NCI-H128 (cell line): ENCODE measurements around the gene PLD1.

ENCODE experiments used
- DNase-seq: peaks from one replicate; lab custom pipeline; 2025; ENCODE audit not compliant: unreplicated experiment; lab: John Stamatoyannopoulos, UW

Gene PLD1

DNA sequence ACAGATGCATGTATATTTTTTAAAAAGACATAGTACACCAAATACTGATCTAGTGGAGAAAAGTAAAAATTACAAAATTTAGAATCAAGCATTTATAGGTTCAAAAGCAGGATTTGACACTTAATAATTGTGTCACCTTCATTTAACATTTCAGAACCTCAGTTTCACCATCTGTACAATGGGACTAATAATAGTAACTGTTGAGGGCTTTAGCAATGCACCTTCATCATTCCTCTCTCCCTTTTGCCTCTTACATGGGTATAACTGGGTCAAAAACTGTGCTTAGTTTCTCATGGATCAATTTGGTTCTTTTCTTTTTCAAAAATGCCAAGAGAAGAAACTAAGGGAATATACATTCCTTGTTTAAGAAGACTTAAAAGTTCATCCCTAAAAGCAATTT, 27.4 kb upstream of the PLD1 start:
- DNase-seq, result no peak

DNA sequence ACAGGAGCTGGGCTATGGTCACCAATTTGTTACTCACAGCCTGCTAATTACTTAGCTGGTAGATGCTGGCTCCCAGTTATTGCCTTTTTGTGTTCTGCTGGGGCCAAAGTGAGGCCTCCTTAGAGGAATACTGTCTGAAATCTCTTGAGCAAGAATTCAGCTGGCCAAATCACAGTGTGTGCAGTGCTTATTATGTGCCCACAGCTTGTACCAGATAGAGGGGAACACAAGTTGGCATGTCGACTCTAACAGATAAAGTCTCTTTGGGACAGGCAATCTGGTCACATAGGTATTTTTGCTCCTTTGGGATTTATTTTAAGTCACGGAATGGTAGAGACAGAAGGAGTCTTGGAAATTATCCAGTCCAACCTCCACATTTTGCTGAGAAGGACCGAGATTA, 26.6 kb upstream of the PLD1 start:
- DNase-seq, result no peak

DNA sequence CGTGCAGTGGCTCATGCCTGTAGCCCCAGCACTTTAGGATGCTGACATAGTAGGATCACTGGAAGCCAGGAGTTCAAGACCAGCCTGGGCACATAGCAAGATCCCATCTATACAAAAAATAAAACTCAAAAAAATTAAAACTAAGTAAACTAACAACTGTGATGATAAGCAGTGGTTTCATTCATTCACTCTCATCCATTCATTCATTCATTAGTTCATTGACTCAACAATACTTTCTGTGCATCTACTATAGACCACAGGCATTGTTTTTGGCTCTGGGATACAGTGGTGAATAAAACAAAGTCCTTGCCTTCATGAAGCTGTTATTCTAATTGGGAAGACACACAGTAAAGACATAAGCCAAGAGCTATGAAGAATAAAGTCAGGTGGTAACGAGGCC, 25.3 kb upstream of the PLD1 start:
- DNase-seq, result no peak

DNA sequence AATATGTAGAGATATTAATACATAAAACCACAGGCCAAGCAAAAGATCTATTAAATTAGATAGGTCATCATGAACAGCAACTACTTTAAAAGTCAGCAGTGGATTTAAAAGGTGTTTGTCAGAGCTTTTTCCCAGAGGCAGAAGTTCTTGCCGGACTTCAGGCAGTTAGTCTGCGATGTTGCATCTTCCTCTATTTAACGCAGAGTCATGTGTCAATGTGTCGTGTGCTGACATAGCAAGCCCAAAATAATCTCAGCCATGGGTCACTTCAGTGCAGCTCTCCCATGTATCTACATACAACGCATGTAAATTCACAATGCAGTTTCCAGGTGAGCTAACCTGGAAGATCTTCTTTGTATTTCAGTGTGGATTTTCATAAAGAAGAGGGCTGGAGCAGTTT, 24.8 kb upstream of the PLD1 start:
- no peak for DNase-seq

DNA sequence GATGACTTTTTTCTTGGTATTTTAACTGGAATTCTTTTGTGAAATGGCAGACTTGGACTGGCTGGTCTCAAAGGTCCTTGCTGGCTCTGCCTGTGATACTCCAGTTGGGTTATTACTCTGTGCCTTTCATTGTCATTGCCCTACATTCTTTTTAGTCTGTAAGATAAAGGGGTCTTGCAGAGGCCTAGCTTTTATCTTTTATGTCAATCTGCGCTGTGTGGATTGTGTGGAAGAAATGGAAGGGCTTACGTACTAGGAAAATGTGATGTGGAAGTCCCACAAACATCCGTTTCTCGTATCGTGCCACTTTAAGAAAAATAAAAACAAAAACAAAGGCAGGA, 24.1 kb upstream of the PLD1 start:
- DNase-seq, result no peak

DNA sequence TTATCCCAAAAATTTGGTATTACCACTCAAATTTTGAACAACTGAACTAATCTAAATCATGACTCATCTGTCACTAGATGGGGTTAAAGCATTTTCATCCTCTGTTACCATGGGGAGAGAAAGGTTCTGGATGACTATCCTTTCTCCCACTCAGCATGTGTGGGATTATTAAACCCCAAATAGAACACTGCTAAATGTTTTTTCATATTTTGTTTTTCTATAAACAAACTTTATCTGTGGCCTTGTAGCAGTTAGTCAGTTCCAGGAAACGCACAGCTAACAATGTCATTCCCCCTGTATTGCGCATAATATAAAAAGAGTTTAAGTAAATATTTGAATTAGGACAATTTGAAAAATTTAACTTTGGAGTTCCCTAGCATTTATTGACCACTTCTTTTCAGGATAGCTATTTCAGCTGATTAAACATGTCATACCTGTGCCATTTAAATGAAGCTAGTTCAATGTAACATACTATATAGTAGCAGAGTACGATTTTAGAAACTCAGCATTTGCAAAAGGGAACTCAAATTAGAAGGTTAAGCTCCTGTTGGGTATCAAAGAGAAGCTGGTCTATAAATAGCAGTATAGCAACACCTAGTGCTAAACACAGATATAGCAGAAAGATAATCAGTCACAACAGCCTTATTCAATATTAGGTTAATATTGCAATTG, 23.6 kb upstream of the PLD1 start:
- DNase-seq, result no peak

DNA sequence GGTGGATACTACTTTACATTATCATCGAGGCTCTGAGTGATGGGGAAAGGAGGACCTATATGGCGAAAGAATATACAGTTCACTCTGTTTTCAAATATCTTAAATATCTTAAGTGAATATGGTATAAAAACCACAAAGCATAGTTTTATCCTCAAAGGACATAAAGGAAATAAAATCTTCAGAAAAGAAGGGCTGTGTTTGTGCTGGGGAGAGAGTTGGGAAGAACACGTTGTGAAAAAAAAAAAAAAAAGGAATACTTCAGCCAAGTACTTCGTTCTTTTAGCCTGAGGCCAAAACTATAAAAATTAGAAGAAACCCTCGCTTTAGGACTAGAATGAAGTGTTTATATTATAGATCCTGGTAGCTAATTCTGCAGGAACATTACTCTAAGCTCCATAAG, 22.7 kb upstream of the PLD1 start:
- no peak for DNase-seq

DNA sequence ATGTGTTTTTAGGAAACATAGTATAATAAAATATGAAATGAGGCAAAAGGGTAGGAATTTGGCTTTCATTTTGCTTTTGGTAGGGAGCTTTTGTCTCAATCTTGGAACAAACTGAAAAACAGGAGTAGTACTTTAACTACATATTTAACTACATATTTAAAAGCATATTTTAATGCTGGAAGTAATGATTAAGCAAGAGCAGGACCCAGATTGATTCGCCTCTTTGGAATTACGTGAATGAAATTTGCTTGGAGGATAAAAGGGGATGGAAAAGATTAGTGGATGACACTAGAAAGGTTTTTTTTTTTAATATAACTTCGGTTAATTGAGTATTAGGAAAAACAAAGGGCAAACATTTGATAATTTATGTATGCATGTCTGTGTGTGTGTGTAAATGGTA, 21.7 kb upstream of the PLD1 start:
- no peak for DNase-seq

DNA sequence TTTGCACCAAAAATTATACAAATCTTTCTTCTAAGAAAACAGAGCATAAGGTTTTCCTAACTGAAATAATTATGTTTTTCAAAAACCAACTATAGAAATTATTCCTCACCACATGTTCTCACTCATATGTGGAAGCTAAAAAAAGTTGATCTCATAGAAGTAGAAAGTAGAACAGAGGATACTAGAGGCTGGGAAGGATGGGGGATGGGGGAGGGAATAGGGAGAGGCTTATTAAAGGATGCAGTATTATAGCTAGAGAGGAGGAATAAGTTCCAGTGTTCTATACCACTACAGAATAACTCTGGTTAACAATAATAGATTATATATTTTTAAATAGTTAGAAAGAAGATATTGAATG, 20.2 kb upstream of the PLD1 start:
- DNase-seq, result no peak

DNA sequence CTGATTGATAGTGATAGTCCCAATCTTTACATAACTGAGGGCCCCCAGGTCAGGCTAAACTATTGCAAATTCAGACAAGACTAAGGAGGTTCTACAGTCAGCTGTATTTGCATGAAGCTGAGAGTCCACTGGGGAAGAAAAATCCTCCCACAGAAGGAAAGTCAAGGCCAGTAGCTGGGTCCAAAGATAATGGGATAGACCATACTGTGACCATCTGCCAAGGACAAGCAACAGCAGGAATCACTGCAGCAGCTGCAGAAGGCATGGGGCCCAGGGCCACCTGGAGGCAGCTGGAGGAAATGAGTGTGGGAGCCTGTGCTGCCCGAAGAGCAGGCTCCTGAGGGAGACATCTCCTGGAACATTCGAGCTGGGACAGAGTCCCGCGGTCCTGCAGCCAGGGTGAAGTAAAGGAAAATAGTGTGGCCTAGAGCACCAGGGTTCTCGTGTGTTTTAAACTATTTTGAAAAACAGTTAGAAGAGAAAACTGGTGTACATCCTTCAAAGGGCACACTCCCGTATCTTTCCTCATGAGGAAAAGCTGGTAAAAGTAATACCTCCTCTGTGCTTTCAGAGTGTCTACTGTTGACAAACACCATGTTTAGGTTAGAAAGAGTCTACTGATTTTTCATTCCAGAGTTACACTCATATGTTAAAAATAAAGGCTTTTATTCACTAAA, 19.7 kb upstream of the PLD1 start:
- no peak for DNase-seq

DNA sequence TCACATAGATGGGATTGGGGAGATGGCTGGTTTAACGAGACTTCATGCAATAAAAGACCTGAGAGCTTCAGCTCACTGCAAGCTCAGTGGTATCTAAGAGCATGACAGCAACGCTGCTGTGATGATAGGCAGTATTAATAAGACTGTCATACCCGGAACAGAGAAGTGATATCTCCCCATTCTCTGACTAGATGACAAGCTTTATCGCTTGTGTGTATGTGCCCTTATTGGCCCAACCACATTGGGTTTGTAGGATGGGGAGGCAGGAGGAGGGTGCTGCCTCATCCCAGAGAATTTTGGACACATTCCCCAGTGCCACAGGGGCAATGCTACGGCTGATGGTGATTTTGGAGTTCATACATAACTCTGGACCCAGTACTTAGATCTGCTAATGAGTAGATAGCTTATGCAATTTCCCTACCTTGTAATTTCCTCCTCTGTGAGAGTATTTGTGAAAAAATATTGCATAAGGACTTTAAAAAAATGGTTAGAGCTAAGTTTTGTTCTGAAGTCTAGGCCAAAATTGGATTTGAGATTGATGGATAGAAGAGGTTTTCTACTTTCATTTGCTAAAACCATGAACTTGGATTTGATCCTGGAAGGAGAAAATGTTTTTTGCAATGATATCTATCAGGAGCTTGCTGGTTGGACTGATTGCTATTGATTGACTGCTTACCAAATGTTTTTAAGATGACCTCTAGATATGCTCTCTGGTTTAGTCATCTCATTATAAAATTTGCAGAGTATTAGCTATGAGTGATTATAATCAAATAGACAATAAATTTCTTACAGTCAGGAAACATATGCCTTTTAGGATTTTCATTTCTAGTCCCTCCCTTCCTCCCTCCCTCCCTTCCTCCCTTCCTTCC, 18.9 kb upstream of the PLD1 start:
- DNase-seq, result no peak

DNA sequence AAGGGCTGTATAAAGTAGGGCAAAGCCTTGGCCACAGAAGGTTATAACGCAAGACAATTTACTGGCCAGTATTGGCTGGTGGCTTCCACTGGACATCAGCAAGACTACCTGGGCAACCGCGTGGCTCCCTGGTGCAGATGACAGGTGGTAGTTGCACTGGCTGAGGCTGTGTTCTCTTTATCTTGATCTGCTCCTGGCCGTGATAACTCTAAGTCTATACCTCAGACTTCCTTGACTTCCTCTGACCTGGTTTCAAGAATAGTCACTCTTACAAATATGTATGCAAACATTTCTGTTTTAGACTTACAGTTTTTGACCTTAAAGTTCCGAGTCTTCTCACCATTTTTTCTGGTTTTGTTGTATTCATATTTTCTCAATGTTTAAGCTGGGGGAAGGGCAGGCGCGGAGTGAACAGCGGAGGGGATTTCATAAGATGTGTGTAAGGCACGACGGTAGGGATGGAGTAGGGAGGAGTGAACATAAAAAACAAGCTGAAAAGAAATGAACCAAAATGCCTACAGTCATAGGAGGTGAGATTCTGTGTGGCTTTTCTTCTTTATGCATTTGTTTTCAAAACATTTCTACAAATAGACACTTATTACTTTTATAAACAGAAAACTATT, 17.7 kb upstream of the PLD1 start:
- DNase-seq, result no peak

DNA sequence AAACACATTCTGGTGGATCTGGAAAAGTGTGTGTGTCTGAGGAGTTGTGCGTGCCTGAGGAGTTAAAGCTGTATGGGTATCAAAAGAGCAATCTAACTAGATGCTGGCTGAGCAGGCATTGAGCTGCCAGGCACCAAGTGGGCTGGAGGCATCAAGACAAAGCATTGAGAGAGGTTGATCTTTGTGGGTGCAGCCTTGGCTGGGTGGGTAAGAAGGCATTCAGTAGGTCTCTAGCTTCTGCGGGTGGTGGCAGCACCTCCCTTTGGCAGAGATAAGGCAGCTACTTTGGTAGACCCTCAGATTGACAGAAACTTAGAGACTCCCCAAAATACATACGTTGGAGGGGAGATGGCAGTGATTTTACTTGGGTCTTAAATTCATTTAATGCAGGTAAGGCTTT, 17.1 kb upstream of the PLD1 start:
- DNase-seq, result no peak

DNA sequence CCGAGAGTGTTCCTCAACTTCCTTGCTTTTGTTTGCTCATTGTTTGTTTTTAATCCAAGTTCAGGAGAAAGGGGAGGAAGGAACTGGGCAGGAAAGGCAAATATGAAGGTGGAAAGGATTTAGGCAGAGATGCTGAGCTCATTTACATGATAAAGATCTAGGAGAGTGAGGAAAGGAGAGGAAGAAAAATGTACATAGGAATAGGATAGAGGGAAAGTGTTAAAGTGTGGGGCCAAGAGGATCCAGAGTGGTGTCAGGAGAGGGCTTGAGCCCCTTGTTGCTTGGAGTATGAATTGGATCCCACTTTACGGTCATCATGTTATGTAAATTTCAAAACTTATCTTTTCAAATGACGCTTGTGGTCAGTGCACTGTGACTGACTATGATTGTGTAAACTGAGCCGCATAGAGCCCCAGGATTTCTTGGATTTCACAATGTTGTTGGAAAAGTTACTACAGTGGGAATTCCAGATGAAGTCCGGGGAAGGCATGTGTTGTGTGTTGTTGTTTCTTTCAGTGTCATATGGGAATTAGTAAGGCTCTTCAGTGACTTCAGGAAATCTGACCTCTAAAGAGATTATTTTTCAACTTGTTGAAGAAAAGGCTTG, 15.0 kb upstream of the PLD1 start:
- no peak for DNase-seq

DNA sequence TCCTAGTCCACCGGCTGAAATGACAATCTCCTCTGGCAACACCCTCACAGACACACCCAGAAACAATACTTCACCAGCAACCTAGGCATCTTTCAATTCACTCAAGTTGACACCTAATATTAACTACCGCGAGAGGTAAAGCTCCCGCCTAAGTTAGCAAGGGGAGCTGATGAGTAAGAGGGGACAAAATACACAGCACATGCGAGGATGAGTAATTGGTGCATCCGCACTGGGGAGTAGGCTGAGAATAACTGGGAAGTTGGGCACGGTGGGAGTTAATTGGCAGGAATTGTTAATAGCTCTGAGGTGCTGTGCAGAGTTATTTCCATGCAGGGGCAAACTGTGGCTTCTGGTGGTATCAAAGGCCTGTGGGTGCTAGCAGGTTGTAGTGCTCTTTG, 14.5 kb upstream of the PLD1 start:
- DNase-seq, result no peak

DNA sequence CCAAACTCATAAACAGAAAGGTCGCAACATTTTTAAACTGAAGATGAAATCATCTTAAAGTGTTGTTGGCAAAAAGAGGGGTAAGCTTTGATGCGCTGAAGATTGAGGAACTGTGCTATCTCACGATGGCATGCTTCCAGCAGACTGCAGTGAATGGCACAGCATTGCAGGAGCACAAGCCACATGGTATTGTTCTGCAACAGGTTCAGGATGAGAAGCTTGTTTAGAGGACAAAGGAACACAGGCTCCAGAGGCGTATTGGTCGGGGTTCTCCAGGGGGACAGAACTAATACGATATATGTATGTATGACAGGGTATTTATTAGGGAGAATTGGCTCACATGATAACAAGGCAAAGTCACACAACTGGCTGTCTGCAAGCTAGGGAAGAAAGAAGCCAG, 13.8 kb upstream of the PLD1 start:
- no peak for DNase-seq

DNA sequence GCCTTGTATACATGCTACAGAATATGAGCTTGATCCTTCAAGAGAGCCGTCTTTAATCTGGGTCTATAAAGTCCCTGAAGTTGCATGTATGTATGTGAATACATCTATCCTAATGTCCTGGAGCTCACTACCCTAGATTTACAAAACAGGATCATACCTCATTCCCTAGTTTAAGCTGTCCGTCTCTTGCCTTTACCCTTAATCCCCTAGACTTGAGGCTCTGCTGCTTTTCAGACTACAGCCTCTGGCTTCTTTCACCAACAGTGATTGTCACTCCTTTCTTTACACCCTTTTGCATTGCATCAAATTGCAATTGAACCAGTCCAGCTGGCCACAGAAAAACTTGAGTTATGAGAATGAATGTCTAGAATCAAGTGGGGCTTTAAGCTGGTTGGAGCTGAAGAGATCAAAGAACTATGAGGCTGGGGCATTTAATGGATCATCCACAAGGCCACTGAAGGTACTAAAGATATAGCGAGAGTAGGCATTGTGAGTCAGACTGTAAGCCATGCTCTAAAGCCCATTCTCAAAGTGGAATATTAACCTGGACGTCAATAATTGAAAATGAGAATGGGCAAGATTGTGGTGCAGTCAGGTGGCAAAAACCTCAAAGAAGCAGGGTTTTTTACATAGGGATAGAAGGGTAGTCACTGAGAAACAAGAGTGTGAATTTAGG, 12.3 kb upstream of the PLD1 start:
- DNase-seq, result no peak

DNA sequence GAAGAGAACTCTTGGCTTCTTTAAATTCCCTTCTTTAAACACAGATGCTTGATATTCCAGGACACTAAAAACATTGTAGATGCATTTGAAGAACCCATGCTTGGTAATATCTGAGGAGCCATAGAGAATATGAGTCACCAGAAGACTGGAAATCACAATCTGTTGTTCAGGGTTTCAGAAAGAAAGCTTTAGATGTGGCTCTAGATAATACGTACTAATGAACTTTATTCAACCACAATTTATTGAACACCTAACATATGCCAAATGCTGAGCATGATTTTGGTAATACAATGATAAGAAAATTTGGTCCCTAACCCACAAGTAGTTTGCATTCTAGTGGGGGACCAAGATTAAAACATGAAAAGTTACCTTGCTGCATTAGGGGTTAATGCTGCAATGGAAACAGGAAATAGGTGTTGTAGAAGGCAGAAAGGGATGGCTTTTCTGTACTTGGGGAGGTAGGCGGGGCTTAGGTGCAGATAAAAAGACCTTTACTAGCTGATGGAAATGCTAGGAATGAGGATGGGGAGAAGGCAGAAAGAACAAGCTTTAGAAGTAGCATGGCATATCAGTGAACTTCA, 11.6 kb upstream of the PLD1 start:
- no peak for DNase-seq

DNA sequence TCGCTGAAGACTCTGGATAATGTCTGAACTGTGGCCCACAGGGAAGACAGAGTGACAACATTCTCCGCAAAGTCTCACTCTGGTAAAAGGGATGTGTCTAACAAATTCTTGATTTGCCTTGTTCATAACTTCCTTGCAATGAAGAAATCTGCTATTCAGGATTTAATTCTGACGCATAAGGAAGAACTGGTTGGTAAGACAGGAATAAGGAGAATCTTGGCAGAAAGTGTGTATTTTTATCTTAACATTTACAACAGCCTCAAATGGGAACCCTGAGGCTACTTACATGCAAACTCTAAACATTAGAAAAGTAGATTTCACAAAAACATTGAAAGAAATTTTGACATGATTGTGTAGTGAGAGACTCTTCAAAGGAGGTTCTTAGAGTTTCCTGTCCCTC, 10.8 kb upstream of the PLD1 start:
- no peak for DNase-seq

DNA sequence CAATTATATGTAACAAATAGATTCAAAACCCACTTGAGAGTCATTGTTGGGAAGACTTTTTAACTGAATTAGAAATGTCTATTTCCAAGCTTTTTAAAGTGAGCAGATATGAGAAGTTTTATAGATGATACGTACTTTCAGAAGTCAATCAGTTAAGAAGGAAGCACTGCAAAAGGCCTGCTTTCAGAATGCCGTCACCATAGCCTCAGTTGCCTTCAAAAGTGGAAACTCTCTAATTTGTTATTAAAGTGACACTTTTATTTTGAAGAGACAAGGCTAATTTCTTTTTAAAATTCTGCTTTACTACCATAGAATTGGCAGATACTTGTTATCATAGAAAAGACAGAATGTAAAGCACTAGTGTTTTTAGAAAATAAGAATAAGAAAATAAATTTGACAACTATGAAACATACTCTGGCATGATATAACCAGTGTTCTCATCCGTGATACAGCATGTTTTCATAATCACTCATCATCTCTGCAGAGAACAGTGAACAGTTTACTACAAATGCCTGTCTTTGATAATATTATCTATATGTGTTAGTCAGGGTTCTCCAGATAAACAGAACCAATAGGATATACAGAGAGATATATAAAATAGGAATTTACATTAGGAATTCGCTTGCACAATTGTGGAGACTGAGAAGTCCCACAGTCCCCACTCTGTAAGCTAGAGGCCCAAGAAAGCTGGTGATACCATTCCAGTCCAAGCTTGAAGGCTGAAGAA, 7.0 kb upstream of the PLD1 start:
- DNase-seq, result no peak
